Measurements from ENCODE around the gene THBD.
A peak's percentile ranks its signal among the peaks of the same experiment; 100 is the strongest.

The THBD gene

DNA sequence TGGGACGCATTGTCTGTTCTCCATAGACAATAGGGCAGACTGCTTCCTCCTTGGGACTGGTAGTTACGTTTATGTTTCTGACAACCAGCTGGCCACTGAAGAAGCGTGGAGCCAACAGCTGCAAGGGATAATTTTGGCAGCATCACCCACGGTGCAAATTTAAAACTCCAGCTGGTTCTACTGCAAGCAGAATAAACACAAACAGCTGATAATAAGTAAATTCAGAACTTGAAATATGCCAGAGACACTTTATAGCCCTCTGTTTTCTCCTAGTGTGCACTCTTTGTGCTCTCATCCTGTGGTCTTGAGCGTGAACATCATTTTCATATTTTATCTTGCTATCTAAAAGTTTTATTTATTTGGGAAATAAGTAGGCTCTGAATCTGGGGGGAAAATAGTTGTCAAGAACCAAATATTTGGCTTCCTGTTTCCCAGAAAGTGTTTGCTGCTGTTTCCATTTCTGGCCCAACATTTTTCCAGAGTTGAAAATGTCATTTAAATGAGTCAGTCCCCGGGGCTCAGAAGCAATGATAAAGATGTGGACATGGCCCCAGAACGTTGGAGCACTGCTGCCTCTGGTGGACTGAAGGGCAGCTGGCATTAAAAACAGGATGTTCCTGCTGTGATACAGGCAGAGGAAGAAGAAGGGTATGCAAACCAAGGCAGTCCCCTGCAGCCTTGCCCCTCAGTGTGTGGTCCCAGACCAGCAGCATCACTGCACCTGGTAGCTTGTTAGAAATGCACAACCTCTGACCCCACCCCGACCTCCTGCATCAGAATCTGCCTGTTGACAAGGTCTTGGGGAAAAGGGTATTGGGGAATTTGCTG is 12.5 kb upstream of the THBD start:
- TF ChIP-seq, protein P1, sequence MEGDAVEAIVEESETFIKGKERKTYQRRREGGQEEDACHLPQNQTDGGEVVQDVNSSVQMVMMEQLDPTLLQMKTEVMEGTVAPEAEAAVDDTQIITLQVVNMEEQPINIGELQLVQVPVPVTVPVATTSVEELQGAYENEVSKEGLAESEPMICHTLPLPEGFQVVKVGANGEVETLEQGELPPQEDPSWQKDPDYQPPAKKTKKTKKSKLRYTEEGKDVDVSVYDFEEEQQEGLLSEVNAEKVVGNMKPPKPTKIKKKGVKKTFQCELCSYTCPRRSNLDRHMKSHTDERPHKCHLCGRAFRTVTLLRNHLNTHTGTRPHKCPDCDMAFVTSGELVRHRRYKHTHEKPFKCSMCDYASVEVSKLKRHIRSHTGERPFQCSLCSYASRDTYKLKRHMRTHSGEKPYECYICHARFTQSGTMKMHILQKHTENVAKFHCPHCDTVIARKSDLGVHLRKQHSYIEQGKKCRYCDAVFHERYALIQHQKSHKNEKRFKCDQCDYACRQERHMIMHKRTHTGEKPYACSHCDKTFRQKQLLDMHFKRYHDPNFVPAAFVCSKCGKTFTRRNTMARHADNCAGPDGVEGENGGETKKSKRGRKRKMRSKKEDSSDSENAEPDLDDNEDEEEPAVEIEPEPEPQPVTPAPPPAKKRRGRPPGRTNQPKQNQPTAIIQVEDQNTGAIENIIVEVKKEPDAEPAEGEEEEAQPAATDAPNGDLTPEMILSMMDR (conservative IDR thresholded peaks at IDR 0.05; ENCODE audit: low read depth, low read length) = peak; percentile 57
- no peak overlapping the region for H3K4me3 ChIP-seq (ENCODE audit: low read length)
- no peak for DNase-seq (ENCODE audit: low read depth)

DNA sequence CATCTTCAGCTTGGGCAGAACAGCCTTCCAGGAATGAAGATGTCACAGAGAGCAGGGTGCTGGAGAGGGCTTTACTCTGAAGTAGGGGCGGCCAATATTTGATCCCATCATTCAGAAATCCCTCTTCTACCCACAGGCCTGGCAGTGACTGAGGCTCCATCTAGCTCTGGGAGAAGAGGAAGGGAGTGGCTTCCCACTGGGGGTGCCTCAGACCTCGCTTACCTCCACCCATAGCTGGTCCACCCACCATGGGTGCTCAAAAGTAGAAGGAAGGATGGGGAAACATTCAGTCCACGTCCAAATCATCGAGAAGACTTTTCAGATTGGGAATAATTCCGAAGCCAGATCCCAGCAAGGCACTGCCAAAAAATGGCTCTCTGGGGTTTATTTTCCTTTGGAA is 11.8 kb upstream of the THBD start:
- no peak for DNase-seq (ENCODE audit: low read depth)
- TF ChIP-seq, protein P1 (conservative IDR thresholded peaks at IDR 0.05; ENCODE audit: low read depth, low read length) = no peak
- H3K4me3 ChIP-seq (ENCODE audit: low read length) = no peak overlapping the region

GRCh38 chr20:23060629-23061028 is 11.2 kb upstream of the THBD start:
- DNase-seq (ENCODE audit: low read depth) = no peak
- no peak overlapping the region for H3K4me3 ChIP-seq (ENCODE audit: low read length)
- TF ChIP-seq, protein P1 (conservative IDR thresholded peaks at IDR 0.05; ENCODE audit: low read depth, low read length) = no peak

GRCh38 chr20:23059846-23060245 is 10.4 kb upstream of the THBD start:
- no peak for DNase-seq (ENCODE audit: low read depth)

DNA sequence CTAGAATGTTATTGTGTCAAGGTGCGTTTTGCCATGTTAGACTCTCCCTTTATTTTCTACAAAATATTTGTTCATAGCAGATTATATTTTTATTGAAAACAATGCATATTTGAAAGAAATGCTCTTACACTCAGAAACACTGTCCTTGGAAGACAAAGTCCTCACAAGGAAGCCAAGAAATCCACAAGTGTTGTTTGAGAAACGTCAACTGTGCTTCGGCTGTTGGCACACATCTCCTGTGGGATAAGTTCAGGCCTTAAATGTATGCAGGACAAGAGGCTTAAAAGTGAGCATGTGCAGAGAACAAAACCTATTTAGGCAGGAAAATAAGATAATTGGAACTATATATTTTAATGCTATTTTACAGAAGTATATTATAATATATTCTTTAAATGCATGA is 9.5 kb upstream of the THBD start:
- no peak overlapping the region for H3K4me3 ChIP-seq (ENCODE audit: low read length)
- no peak for DNase-seq (ENCODE audit: low read depth)
- TF ChIP-seq, protein P1 (conservative IDR thresholded peaks at IDR 0.05; ENCODE audit: low read depth, low read length) = no peak

More at GRCh38 chr20:23059846-23060245, 10.4 kb upstream of the THBD start:
- no peak overlapping the region for H3K4me3 ChIP-seq (ENCODE audit: low read length)
- TF ChIP-seq, protein P1 (conservative IDR thresholded peaks at IDR 0.05; ENCODE audit: low read depth, low read length) = no peak

- no peak overlapping the region for H3K4me3 ChIP-seq (ENCODE audit: low read length)
- TF ChIP-seq, protein P1 (conservative IDR thresholded peaks at IDR 0.05; ENCODE audit: low read depth, low read length) = peak; percentile 25
- no peak for DNase-seq (ENCODE audit: low read depth)
Observed at GRCh38 chr20:23058240-23058639, 8.8 kb upstream of the THBD start.

DNA sequence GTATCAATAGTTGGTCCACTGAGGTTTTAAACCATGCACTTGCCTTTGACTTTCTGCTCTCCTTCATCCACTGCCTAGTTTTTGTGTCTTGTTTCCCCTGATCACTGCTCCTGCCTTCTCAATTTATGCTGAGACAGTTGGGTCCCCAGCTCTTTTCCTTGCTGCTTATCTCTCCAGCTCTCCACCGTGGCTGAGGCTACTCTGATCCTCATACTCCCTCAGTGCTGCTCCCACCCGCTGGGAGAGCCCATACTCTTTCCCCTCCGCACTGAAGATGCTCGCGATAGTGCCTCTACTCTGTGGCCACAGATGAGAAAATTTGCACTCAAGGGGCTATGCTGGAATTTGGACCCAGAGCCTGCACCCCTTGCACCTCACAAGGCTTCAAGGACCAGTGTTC is 3.4 kb upstream of the THBD start:
- H3K4me3 ChIP-seq (ENCODE audit: low read length) = no peak overlapping the region
- DNase-seq (ENCODE audit: low read depth) = no peak
- TF ChIP-seq, protein P1 (conservative IDR thresholded peaks at IDR 0.05; ENCODE audit: low read depth, low read length) = no peak

All from retinal pigment epithelial cell (primary cell).